Neural cell (in vitro differentiated cells): ENCODE measurements around the gene FOXP2. TPM values are rescaled to one million over a fixed set of nuclear protein-coding genes. Genes with fewer than 3 reads are reported as not detected.

Experiments
- H2AFZ ChIP-seq: fragments of 200-600, 300-800 bp; sonication (generic), shearing (Covaris generic); 2 replicates; pipeline ENCODE4 v1.6.0; 2014; ENCODE audit warnings: low read depth, mild to moderate bottlenecking, antibody characterized with exemption, low read length, moderate library complexity
- H3F3A ChIP-seq: fragments of 200-600 bp; shearing (Covaris generic); 2 replicates; pipeline ENCODE4 v1.6.1; 2016; ENCODE audit warnings: mild to moderate bottlenecking, moderate library complexity, mixed read lengths, antibody characterized with exemption, low read length; ENCODE audit not compliant: insufficient read depth, poor library complexity, severe bottlenecking
- H3K27ac ChIP-seq: fragments of 200-600, 300-800 bp; sonication (generic), shearing (Covaris generic); 2 replicates; pipeline ENCODE4 v1.5.1; 2014; ENCODE audit warnings: mild to moderate bottlenecking, low read length, moderate library complexity
- H3K27me3 ChIP-seq: fragments of 300-800, 200-600 bp; sonication (generic), shearing (Covaris generic); 2 replicates; pipeline ENCODE4 v1.6.0; 2014; ENCODE audit warnings: mild to moderate bottlenecking, low read depth, low read length, moderate library complexity; ENCODE audit not compliant: insufficient read depth
- H3K36me3 ChIP-seq: fragments of 300-800, 200-600 bp; sonication (generic), shearing (Covaris generic); 2 replicates; pipeline ENCODE4 v1.5.1; 2014; ENCODE audit warnings: mild to moderate bottlenecking, antibody characterized with exemption, low read length, moderate library complexity; ENCODE audit not compliant: insufficient read depth
- H3K4me2 ChIP-seq: fragments of 300-800, 200-600 bp; sonication (generic), shearing (Covaris generic); 2 replicates; pipeline ENCODE4 v1.6.0; 2014; ENCODE audit warnings: mild to moderate bottlenecking, low read length
- H3K4me3 ChIP-seq: fragments of 300-800, 200-600 bp; sonication (generic), shearing (Covaris generic); 2 replicates; pipeline ENCODE4 v1.5.1; 2014; ENCODE audit warnings: mild to moderate bottlenecking, low read length, moderate library complexity
- H3K79me2 ChIP-seq: fragments of 200-600 bp; shearing (Covaris generic); replicated peaks from 2 replicates; pipeline ENCODE4 v1.6.0; 2014; ENCODE audit warnings: mild to moderate bottlenecking, low read length, moderate library complexity; ENCODE audit not compliant: insufficient read depth
- H3K9ac ChIP-seq: fragments of 300-800, 200-600 bp; sonication (generic), shearing (Covaris generic); 2 replicates; pipeline ENCODE4 v1.6.1; 2016; ENCODE audit warnings: mild to moderate bottlenecking, low read length, mixed read lengths
- H3K9me2 ChIP-seq: fragments of 200-600 bp; shearing (Covaris generic); 2 replicates; pipeline ENCODE4 v1.6.1; 2016; ENCODE audit warnings: mild to moderate bottlenecking, low read length, mixed read lengths; ENCODE audit not compliant: insufficient read depth
- H3K9me3 ChIP-seq: fragments of 200-600, 300-800 bp; sonication (generic), shearing (Covaris generic); 2 replicates; pipeline ENCODE4 v1.6.1; 2016; ENCODE audit warnings: mild to moderate bottlenecking, mixed run types, low read length, moderate library complexity, mixed read lengths
- H4K20me1 ChIP-seq: fragments of 200-600 bp; shearing (Covaris generic); 2 replicates; pipeline ENCODE4 v1.6.1; 2016; ENCODE audit warnings: mild to moderate bottlenecking, mixed run types; ENCODE audit not compliant: insufficient read depth
- CTCF ChIP-seq: fragments of 450-650 bp; IDR thresholded peaks from 2 replicates; pipeline ENCODE4 v1.5.1; 2014; ENCODE audit warnings: antibody characterized with exemption, mild to moderate bottlenecking, moderate library complexity; ENCODE audit not compliant: poor library complexity, severe bottlenecking
- EP300 ChIP-seq: fragments of 450-650 bp; conservative IDR thresholded peaks from 2 replicates; pipeline ENCODE4 v1.6.1; 2014; ENCODE audit warnings: antibody characterized with exemption, mild to moderate bottlenecking, moderate library complexity; ENCODE audit not compliant: poor library complexity, severe bottlenecking
- EZH2 ChIP-seq: fragments of 200-600, 300-800 bp; shearing (Covaris generic), sonication (generic); IDR thresholded peaks from 2 replicates; pipeline ENCODE4 v1.6.1; 2014; ENCODE audit warnings: antibody characterized with exemption, low read length, borderline replicate concordance, mild to moderate bottlenecking; ENCODE audit not compliant: insufficient read depth, poor library complexity, severe bottlenecking
- MXI1 ChIP-seq: fragments of 450-650 bp; conservative IDR thresholded peaks from 2 replicates; pipeline ENCODE4 v1.6.1; 2014; ENCODE audit warnings: antibody characterized with exemption, mild to moderate bottlenecking; ENCODE audit not compliant: poor library complexity, severe bottlenecking
- POLR2AphosphoS5 ChIP-seq: IDR thresholded peaks from 2 replicates; pipeline ENCODE4 v1.6.1; 2012
- RAD21 ChIP-seq: fragments of 450-650 bp; conservative IDR thresholded peaks from 2 replicates; pipeline ENCODE4 v1.6.1; 2014; ENCODE audit warnings: antibody characterized with exemption, mild to moderate bottlenecking, moderate library complexity
- REST ChIP-seq: IDR thresholded peaks from 2 replicates; pipeline ENCODE4 v1.6.1; 2012; ENCODE audit warnings: borderline replicate concordance
- SMC3 ChIP-seq: fragments of 450-650 bp; conservative IDR thresholded peaks from 2 replicates; pipeline ENCODE4 v1.6.1; 2014; ENCODE audit warnings: antibody characterized with exemption, mild to moderate bottlenecking, moderate library complexity; ENCODE audit not compliant: poor library complexity
- TAF1 ChIP-seq: IDR thresholded peaks from 2 replicates; pipeline ENCODE4 v1.6.1; 2012; ENCODE audit warnings: low read depth
- polyA plus RNA-seq: library from polyadenylated mRNA; depleted of rRNA; stranded (reverse); fragments of >200 nt; gene quantifications from 2 replicates; pipeline ENCODE4 v1.2.3, GENCODE V29; 2014

FOXP2 gene
- polyA plus RNA-seq, 1 donor from 2014 or later: 51.3 TPM

- H3K4me3 ChIP-seq: peak overlapping the region; percentile 7
Measured at GRCh38 chr7:114416129-114416990, 1.7 kb downstream of the FOXP2 start.

More at GRCh38 chr7:114416129-114416990, 1.7 kb downstream of the FOXP2 start:
- Histone ChIP-seq H3K79me2 (no peaks in the 10 kb centered on the region), H4K20me1 (no peaks in the 10 kb centered on the region), H3K9me3 (no peaks in the 10 kb centered on the region), H3K4me2 (no peak overlapping the region), H3F3A (no peaks in the 10 kb centered on the region), H2AFZ (no peak overlapping the region), H3K27ac (no peak overlapping the region), H3K27me3 (no peaks in the 10 kb centered on the region), H3K9ac (no peak overlapping the region), H3K36me3 (no peaks in the 10 kb centered on the region), H3K9me2 (no peaks in the 10 kb centered on the region)
- TF ChIP-seq MXI1: no peak
- TF ChIP-seq SMC3: no peak
- TF ChIP-seq TAF1: no peak
- TF ChIP-seq REST: no peak
- TF ChIP-seq EZH2: no peak
- no peak for TF ChIP-seq EP300
- TF ChIP-seq CTCF: no peak
- TF ChIP-seq POLR2AphosphoS5: no peak
- no peak for TF ChIP-seq RAD21
